Stomach smooth muscle (tissue), 2 donors: ENCODE results near the gene ANO9.

ENCODE experiments used
- H3K27ac ChIP-seq: one replicate; pipeline ENCODE4 v1.7.0; 2013; ENCODE audit warnings: mild to moderate bottlenecking, low read length, inconsistent platforms
- H3K27me3 ChIP-seq, 2 donors: one replicate each; pipeline ENCODE4 v1.7.0; 2013; ENCODE audit warnings: low read length in 2 of 2; ENCODE audit not compliant: insufficient read depth in 2 of 2, control insufficient read depth in 1 of 2
- H3K36me3 ChIP-seq, 2 donors: one replicate each; pipeline ENCODE4 v1.7.0; 2013; ENCODE audit warnings: low read length in 2 of 2; ENCODE audit not compliant: control insufficient read depth in 2 of 2, insufficient read depth in 2 of 2
- H3K4me1 ChIP-seq: one replicate; pipeline ENCODE4 v1.7.0; 2013; ENCODE audit warnings: low read length; ENCODE audit not compliant: control insufficient read depth, insufficient read depth
- H3K4me3 ChIP-seq, 2 donors: one replicate each; pipeline ENCODE4 v1.7.0; 2013; ENCODE audit warnings: low read length in 2 of 2
- H3K9ac ChIP-seq, 2 donors: one replicate each; pipeline ENCODE4 v1.7.0; 2013; ENCODE audit warnings: low read length in 2 of 2, mild to moderate bottlenecking in 1 of 2
- H3K9me3 ChIP-seq, 2 donors: one replicate each; pipeline ENCODE4 v1.7.0; 2013; ENCODE audit warnings: low read length in 2 of 2; ENCODE audit not compliant: control insufficient read depth in 2 of 2
- donor health status: healthy.
- donor health status: Pancreatic carcinoma.

The ANO9 gene

GRCh38 chr11:371051-371450 is 70.8 kb downstream of the ANO9 start:
- H3K4me1 ChIP-seq, result peaks cover 13% of the 10 kb centered on the region
- no peaks in the 10 kb centered on the region for H3K36me3 ChIP-seq
- no peaks in the 10 kb centered on the region for H3K9me3 ChIP-seq
- H3K27me3 ChIP-seq, result peaks cover 24% of the 10 kb centered on the region in 2 donors
- no peak overlapping the region for H3K9ac ChIP-seq
- no peak overlapping the region for H3K4me3 ChIP-seq
- H3K27ac ChIP-seq, result no peak overlapping the region

GRCh38 chr11:370070-370941 is 71.5 kb downstream of the ANO9 start:
- Histone ChIP-seq H3K27me3 (peaks cover 24 to 27% of the 10 kb centered on the region in 2 donors), H3K9me3 (no peaks in the 10 kb centered on the region), H3K27ac (no peak overlapping the region), H3K4me3 (no peak overlapping the region), H3K36me3 (no peaks in the 10 kb centered on the region), H3K4me1 (peaks cover 13% of the 10 kb centered on the region), H3K9ac (no peak overlapping the region)

- Histone ChIP-seq H3K9ac (no peak within 1 kb of the TSS), H3K4me3 (peak within 1 kb of the TSS in 1 of 2 donors; percentile 36), H3K27ac (no peak within 1 kb of the TSS), H3K27me3 (peaks cover 31 to 35% of the 10 kb centered on the region in 2 donors), H3K4me1 (peaks cover 13% of the 10 kb centered on the region), H3K9me3 (no peaks in the 10 kb centered on the region), H3K36me3 (no peaks in the 10 kb centered on the region)
Observed at GRCh38 chr11:369336-370018, 72.3 kb downstream of the ANO9 start, which contains the start of gene B4GALNT4. B4GALNT4 (plus strand) TSS chr11:369499; CDS start chr11:369804, 305 bp downstream.

- H3K27ac ChIP-seq, result no peak overlapping the region
- H3K9me3 ChIP-seq, result no peaks in the 10 kb centered on the region
- no peaks in the 10 kb centered on the region for H3K36me3 ChIP-seq
- H3K4me3 ChIP-seq, result peak overlapping the region in 1 of 2 donors; percentile 36
- H3K9ac ChIP-seq, result no peak overlapping the region
- H3K27me3 ChIP-seq, result peaks cover 31 to 36% of the 10 kb centered on the region in 2 donors
- peaks cover 12% of the 10 kb centered on the region for H3K4me1 ChIP-seq
Observed at GRCh38 chr11:368414-369335, 73.1 kb downstream of the ANO9 start.

GRCh38 chr11:367956-368413 is 73.8 kb downstream of the ANO9 start:
- Histone ChIP-seq H3K4me3 (no peak overlapping the region), H3K27me3 (peaks cover 31 to 36% of the 10 kb centered on the region in 2 donors), H3K36me3 (no peaks in the 10 kb centered on the region), H3K4me1 (peaks cover 10% of the 10 kb centered on the region), H3K9me3 (no peaks in the 10 kb centered on the region), H3K27ac (no peak overlapping the region), H3K9ac (no peak overlapping the region)
